ENCODE data around the gene OLFML1.
A peak's percentile ranks its signal among the peaks of the same experiment; 100 is the strongest.
"Not testable (repeated sequence)": the region's sequence is repeated elsewhere in the genome, so short reads cannot be mapped to it uniquely, and the experiment has no call there.

The OLFML1 gene

DNA sequence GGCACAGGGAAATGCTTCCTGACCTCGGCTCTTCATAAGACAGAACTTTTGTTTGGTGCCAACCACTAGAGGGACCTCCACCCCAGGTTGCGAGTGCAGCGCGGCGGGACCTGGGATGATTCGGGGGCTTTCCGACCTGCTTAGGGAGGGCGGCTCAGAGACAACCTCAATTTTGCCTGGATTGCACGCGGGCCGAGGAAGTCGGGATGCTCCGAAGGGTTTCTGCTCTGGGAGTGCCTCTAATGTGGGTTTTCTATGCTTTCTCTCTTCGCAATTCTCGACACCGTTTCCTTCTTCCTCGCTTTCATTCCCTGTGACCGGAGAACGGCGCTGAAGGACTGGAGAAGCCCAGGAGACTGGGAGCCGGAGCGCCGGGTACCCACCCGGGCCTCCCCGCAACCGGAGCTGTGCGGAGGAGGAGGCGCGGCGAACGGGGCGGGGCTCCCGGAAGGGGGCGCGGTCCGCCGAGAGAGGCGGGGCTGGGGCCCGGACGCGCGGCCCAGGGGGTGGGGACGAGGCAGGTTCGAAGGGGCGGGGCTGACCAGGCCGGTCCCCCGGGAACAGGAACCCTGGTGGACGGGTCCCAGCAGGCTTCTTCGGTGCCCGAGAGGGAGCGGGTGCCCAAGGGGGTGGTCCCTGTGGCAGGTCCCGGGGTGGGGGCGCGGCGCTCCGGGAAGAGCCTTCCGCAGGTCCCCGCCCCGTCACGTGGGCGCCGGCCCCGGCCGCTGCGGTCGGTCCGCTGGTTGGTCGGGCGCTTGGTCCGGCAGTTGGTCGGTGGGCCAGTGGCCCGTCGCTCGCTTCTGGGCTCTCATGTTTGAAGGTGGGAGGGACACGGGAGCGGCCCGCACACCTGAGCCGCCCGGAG is 28.2 kb downstream of the OLFML1 start, which contains the start of gene PPFIBP2:
Gene PPFIBP2, plus strand, starts transcription at position 766 of the 865 bp plus-strand sequence. CDS start 35,477 bp downstream, outside the sequence.
- peak; percentile 15 to 55 for DNase-seq

DNA sequence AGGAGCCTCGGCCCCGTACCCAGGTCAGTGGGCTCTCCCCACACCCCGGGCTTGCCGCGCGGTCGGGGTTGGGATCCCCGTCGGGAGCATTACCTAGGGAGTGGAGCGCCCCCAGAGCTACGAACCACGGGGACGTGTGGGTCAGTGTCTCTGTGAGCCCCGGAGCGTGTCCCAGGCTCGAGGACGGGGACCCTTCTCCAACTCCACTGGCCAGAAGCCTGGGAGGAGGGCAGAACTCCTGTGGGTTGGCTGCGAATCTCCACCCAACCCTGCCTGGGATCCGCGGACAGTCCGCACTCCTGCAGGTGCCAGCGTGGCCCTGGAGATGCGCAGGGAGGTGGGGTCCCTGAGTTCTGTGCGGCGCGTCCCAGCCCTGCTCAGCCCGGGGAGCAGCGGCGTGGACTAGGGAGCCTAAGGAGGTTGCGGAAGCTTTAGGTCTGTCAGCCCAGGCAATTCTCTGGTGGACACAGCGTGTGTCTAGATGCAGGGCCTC is 28.8 kb downstream of the OLFML1 start:
- DNase-seq: peak in 1 of 2 experiments; percentile 20

DNA sequence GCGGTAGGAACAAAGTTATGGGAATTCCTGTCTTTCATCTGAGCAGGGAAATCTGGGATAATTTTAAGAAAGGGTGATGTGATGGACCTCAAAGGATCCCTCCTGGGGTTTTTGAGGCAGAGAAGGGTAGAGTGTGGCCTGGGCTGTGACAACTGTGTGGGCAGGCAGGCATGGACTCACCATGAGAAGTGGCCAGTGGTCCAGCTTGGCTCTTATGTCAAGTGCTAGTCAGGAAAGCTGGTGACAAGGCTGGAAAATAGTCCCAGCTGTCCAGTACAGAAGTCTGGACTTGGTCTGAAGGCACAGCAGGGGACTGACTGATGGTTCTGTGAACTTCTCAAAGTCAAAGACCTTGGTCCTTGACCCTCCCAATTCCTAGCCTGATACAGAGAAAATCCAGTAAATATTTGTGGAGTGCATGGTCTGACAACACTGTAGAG is 30.2 kb downstream of the OLFML1 start:
- DNase-seq: no peak

DNA sequence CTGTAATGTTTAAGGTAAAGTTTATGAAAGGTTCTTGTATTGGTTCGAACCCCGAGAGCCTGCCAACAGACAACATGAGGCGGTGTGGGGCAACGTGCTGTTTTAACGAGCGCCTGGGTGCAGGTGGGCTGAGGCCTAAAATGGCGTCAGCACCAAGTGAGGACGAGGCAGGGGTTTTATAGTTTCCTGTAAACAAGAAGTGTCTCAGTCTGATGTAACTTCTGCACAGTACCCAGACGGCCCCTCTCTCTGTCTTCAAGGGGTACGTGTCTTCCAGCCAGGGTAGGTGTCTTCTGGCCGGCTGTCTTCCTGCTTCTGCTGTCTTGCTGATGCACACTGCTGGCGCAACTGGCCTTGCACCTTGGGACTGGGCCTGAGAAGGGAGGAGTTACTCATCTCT is 31.2 kb downstream of the OLFML1 start:
- DNase-seq: no peak

DNA sequence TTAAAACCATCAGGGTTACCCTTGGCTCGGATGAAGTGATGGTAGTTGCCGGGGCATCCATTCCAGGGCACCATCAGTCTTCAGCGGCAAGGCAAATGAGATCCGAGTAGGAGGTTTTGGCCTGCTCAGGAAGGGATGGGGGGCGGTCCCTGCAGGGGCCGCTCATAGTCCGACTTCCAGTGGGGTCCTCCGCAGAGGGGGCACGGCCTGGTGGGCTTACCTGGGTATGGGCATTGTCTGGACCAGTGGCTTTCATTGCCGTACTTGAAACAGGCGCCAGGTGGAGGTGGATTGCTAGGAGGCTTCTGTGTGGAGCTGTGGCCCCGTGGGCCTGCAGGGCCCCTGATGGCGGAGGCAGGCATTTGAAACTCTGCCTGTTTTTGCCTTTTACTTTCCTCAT is 32.4 kb downstream of the OLFML1 start:
- DNase-seq: not testable (repeated sequence)

DNA sequence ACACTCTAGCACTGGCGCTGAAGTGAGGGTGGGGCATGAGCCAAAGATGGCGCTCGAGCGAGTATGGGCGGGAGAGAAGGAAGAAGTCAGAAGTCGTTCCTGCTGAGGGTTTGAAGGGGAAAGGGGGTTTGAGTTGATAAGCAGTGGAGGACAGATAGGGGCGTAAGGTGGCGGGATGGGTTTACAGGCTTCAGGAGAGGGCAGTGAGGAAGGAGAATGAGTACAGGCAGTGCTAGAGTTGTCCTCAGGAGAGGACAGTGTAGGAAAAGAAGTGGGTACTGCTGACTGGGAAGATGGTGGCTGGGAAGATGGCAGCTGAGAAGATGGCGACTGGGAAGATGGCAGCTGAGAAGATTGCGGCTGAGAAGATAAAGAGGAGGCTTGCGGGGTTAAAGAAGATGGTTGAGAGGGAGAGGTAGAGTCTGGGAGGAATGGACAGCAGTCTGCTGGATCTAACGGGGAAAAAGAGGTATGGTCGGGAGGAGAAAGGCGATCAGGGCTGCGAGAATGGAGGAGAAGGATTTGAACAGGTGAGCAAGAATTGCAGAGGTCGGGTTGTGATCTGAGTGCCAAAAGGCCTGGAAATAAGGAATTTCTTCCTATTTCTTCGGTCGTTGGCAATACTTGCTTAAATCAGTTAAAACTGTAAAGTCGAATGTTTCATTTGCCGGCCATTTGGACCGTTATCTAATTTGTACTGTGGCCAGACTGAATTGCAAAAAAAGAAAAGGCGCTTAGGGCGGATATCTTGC is 33.7 kb downstream of the OLFML1 start:
- DNase-seq: no peak

DNA sequence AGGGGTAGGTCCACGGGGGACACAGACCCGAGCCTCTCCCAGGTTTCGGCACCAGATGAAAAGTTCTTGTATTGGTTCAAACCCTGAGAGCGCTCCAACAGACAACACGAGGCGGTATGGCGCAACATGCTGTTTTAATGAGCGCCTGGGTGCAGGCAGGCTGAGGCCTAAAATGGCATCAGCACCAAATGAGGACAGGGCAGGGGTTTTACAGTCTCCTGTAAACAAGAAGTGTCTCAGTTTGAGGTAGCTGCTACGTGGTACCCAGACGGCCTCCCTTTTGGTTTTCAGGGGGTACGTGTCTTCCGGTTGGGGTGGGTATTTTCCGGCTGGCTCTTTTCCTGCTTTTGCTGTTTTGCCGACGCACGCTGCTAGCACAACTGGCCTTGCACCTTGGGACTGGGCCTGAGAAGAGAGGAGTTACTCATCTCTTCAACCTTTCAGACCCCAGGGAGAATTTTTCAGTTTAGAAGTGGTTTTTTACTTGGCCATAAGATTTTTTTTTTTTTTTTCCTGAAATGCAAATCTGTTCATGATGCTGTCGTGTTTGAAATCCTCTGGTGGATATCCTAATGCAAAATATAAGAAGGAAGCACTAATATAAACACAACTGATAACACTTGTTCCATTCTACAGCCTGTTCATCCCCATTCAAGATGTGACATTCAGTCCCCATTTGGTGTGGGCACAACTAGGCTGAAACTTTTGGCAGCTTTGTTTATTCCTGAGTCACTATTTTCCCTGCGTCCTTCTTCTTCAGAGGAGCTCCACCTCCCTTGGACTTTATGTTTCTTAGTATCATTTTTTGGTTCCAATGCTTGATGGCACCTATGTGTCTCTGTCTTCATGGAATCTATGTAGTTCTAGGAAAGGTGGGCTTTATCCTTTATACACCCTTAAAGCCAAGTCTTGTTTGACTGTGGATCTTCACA is 35.0 kb downstream of the OLFML1 start:
- no peak for DNase-seq

DNA sequence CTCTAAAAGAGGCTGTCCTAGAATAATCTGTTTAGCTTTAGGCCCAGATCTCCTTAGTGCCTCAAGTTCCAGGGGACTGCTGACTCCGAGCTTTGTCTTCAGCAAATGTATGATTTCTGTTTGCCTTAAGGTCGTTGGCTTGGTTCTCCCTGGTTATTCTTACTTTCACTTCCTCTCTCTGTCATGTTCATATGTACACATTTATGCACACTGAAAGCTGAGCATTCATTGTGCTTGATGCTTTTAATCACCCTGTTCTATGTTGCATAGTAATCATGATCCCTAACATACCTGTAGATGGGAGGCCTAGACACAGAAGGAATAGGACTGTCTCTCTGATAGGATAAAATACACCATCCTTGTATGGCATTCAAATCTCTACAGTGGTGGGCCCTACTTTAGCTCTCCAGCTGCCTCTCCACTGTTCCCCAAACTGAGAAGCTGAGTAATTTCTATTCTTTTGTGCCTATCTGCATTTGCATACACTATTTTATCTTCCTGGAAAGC is 35.7 kb downstream of the OLFML1 start:
- DNase-seq: no peak

DNA sequence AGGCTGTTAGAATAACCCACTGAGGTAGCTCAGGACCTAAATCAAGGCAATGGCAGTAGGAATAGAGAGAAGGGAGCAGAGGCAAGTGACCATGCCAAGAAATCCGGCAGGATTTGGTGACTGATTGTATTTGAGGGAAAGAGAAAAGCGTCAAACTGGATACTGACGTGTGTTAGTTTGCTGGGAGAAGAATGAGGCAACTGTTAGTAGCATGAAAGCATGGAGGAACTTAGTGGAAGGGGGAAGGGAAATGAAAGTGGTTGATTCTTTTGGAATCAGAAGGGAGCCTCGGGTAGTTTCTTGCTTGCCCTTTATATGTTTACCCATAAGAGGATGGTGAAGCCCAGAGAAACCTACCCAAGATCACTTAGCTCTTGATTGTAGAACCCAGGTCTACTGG is 36.8 kb downstream of the OLFML1 start:
- DNase-seq: no peak

DNA sequence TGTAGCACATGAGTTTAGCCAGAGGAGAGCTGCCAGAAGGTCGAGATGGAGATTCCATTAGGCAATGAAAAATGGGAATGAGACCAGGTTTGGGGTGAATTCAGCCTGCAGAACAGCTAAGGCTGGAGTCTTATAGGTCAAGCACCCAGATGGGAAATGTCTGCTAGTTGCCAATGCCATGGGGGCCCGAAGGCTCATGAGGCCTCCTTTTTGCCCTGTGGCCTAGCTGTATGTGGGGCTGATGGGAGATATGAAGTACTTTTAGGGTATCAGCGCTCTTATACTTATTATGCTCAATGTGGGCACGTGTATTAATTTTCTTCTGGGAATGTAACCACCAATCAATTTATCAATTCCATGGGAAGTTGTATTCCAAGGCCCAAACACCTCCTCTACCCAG is 37.2 kb downstream of the OLFML1 start:
- no peak for DNase-seq

DNA sequence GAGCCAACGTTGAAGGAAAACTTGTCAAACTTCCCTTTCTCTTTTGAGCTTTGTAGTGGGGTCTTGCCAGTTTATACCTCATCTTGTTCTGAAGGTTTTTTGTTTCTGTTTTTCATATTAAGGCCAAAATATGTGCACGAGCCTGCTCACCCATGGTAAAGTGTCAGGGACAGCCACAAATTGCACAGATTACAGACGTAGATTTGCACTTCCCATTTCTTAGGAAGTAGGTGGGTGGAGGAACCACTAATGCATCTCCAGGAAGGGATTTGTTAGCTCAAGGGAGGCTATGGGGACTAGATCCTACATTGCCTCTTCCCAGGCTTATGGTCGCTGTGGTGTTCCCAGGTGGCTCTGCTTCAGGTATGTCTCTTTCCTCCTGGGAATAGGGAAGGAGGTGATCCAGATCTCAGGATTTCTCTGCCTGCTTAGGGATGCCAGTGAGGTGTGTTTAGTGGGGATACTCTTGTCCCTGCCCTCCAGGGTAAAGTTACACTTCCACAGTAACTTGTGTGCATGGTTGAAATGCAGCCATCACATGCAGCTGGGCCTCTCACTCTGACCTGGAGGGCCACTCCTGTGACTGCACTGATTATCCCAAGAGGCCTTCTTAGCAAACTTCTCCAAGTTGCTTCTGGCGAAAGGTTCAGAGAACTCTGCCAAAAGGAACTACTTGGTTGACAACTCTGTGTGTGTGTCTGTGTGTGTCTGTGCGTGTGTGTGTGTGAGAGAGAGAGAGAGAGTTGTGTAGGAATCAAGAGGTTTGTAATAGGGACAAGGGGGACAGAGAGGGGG is 38.3 kb downstream of the OLFML1 start:
- DNase-seq: no peak

DNA sequence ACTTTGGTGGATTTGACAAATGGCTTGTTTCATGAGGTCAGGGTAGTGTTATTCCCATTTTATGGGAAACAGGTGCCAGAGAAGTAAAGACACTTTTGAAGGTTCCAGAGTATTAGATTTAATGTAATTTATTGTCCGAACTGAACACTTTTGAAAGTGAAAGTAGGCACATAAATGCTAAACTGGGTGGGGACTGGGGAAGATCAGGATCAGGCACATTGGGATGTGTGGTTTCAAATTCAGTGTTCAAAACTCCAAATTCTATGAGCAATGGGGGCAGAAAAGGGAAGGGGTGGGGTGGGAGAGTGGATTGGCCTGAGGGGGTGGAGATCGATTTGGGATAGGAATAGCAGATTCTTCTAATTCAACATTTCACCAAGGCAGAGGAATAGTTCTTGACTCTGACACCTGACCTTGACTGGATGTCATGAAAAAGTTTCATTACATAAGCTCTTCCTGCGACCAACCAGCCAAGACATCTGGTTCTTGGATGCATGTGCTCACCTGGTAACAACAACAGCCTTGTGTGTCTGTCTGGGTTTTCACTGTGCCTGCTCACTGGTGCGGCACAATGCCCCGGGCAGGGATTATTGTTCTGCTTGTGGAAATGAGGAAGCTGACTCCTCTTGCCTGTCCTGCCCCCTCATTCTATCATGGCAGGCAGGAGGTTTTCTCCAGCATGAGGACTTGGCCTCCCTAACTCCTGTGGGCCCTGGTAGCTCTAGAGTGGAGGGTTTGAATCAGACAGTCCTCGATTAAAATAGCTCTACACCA is 39.3 kb downstream of the OLFML1 start:
- no peak for DNase-seq

DNA sequence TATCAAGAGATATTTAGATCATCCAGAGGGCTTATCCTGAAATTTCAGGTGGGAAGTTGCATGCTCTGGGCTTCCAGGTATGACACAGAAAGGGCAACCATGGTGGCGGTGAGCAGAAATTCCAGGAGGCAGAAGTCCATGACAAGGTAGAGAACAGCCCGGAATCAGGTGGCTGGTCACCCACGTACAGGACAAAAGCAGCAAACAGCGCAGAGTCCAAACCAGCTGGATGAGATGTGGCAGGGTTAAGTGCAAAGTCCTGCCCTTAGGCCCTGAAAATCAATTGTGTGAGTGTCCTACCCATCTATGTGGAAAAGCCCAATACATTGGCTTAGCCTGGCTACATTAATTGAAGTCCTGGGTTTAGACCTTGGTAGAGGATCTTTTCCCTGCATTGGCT is 40.1 kb downstream of the OLFML1 start:
- DNase-seq: no peak

DNA sequence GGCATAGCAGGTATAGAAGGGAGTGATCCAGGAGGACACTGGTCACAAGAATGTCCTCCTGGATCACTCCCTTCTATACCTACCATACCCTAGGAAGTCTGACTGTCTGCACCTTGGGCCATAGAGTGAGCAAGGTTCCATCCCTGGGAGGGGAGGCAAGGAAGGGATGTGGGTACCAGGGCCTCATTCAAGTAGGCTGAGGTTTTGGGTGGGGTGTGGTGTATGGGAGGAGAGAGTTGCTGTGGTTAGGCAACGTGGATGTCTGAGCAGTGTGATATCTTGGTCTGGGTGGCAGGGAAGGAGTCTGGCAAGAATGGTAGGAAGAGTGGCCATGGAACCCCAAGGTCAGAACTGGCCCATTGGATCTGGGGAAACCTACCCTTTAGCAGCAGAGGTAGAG is 41.7 kb downstream of the OLFML1 start:
- no peak for DNase-seq

DNA sequence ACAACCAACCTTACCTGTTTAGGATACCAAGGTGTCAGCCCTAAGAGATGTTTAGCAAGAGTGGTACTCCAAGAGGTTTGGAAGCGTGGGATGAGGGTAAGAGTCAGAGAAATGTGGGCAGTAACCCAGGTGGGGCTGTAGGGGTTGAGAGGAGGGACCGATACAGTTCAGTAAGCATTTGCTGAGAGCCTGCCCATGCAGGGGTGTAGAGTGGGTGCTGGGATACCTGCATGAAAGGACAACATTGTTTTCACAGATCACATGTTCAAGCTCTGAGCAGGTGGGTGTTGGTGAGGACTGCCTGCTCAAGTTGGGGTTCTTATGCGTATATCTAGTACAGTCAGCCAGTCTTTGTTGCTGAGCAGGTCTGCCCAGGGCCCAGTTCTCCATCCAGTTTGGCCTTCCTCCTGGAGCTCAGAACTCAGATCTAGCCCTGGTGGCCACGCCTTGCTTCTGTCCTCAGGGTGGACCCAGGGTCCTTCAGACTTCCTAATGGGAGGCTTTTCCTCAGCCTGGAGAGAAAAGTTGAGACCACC is 43.3 kb downstream of the OLFML1 start:
- DNase-seq: no peak

DNA sequence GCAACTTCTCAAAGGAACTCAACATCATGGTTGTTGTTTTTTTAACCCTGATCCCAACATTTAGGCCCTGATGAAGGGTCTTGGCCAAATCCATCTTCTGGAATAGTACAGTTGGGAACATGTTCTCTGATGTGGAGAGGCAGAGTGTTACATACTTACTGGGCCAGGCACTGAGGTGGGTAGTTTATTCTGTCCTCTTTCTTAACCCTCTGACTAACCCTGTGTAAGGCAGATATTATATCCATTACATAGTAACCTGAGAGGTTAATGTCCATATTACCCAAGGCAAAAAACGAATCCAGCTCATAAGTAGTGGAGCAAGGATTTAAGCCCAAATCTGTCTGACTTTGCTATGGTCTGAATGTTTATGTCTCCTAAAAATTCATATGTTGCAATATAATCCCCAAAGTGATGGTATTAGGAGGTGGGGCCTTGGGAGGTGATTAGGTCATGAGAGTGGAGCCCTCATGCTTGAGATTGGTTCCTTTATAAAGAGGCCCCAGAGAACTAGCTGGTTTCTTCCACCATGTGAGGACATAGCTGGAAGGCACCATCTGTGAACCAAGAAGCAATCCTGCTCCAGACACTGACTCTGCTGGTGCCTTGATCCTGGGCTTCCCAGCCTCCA is 44.8 kb downstream of the OLFML1 start:
- no peak for DNase-seq

DNA sequence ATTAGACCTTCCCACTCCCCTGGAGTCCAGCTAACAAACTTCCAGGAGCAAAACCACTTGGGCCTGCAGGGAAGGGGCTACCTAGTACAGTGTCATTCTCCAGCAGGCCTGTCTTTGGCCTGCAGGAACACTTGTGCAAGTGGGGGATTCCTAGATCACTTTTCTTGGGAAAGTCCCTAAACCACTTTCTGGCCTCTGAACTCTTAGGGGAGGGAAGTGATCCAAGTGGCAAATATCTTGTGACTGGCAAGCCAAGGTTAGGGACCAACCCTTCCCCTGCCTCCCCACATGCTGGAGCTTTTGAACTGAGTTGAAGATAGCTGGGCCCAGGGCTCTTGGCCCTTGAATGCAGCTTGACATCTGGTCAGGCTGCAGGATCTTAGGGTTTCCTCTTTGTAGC is 45.7 kb downstream of the OLFML1 start:
- DNase-seq: no peak

DNA sequence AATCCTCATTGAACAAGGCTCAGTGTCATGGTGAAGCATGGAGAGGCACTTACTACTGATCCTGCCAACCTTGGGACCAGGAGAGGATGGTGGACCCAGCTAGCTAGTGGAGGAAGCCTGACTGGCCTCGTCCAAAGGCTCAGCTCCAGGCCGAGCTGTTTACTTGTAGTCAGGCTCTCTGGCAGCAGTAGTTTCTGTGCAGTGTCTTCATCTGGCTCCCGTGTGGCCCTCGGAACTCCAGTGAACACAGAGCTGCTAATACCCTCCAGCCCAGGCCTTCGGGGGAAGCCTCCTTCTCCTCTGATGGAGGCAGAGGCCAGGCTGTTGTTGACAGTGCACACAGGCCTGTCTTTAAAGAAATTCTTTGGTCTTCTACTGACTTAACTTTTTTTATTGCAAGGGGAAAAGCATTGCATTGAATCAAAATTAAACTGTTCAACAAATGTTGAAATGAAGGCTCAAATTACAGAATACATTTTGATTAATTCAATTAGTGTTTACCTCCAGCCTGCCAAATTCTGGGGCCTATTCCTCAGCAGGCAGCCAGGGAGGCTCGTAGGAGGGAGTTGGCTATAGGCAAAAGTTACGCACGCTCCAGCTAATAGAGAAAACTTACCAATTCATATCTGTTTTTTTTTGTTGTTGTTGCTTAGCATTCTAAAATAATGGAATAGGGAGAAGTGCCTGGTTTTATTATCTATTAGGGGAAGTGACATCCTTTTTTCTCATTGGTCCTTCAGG is 47.3 kb downstream of the OLFML1 start:
- no peak for DNase-seq
